Liver (tissue), 9 donors: Measurements from ENCODE around the gene FGF12. TPM values are rescaled to one million over a fixed set of nuclear protein-coding genes. Genes with fewer than 3 reads are reported as not detected.

ENCODE experiments used
- DNase-seq: peaks from one replicate; pipeline ENCODE4 v3.0.0-alpha.2; 2017; ENCODE audit warnings: low spot score
- H3K27ac ChIP-seq, 2 donors: one replicate each; pipeline ENCODE4 v1.7.0; 2013; ENCODE audit warnings: inconsistent platforms in 2 of 2, low read length in 2 of 2, control low read depth in 1 of 2, low read depth in 1 of 2, mild to moderate bottlenecking in 1 of 2
- H3K27me3 ChIP-seq, 4 donors: one replicate each; pipeline versions ENCODE4 v1.6.1 to v1.7.0; 2013; ENCODE audit warnings: low read length in 3 of 4, inconsistent platforms in 1 of 4, mild to moderate bottlenecking in 1 of 4, moderate library complexity in 1 of 4; ENCODE audit not compliant: control insufficient read depth in 4 of 4, insufficient read depth in 4 of 4
- H3K36me3 ChIP-seq, 4 donors: one replicate each; pipeline versions ENCODE4 v1.6.1 to v1.7.0; 2013; ENCODE audit warnings: low read length in 3 of 4, mild to moderate bottlenecking in 3 of 4, low read depth in 1 of 4, moderate library complexity in 1 of 4; ENCODE audit not compliant: control insufficient read depth in 4 of 4, insufficient read depth in 3 of 4
- H3K4me1 ChIP-seq, 4 donors: one replicate each; pipeline versions ENCODE4 v1.6.1 to v1.7.0; 2013; ENCODE audit warnings: low read length in 3 of 4, mild to moderate bottlenecking in 3 of 4, moderate library complexity in 1 of 4; ENCODE audit not compliant: control insufficient read depth in 4 of 4, insufficient read depth in 4 of 4
- H3K4me3 ChIP-seq, 3 donors: one replicate each; pipeline versions ENCODE4 v1.6.1 to v1.7.0; 2013; ENCODE audit warnings: low read length in 3 of 3, control low read depth in 1 of 3, low read depth in 1 of 3, mild to moderate bottlenecking in 1 of 3
- H3K9ac ChIP-seq, 2 donors: one replicate each; pipeline ENCODE4 v1.7.0; 2013; ENCODE audit warnings: low read length in 2 of 2, mild to moderate bottlenecking in 2 of 2, moderate library complexity in 2 of 2, control low read depth in 1 of 2, low read depth in 1 of 2
- H3K9me3 ChIP-seq, 4 donors: one replicate each; pipeline versions ENCODE4 v1.6.1 to v1.7.0; 2013; ENCODE audit warnings: low read length in 3 of 4; ENCODE audit not compliant: control insufficient read depth in 4 of 4
- CTCF ChIP-seq: fragments of 150-350 bp; IDR thresholded peaks from 2 replicates; pipeline ENCODE4 v1.5.1; 2017; ENCODE audit warnings: improper control_type of control experiment, low read depth, low read length; ENCODE audit not compliant: missing input control
- FOXA1 ChIP-seq: IDR thresholded peaks from 2 replicates; pipeline ENCODE4 v1.6.1; 2016; ENCODE audit warnings: antibody characterized with exemption
- FOXA2 ChIP-seq: IDR thresholded peaks from 2 replicates; pipeline ENCODE4 v1.6.1; 2016; ENCODE audit warnings: antibody characterized with exemption
- GABPA ChIP-seq, 2 donors: IDR thresholded peaks in 1 of 2; conservative IDR thresholded peaks in 1 of 2; 2 replicates each; pipeline ENCODE4 v1.6.1; 2016; ENCODE audit warnings: antibody characterized with exemption in 2 of 2, mild to moderate bottlenecking in 1 of 2, moderate library complexity in 1 of 2
- HNF4A ChIP-seq, 2 donors: conservative IDR thresholded peaks; 2 replicates each; pipeline ENCODE4 v1.6.1; 2016; ENCODE audit warnings: antibody characterized with exemption in 2 of 2, mild to moderate bottlenecking in 2 of 2
- HNF4G ChIP-seq: IDR thresholded peaks from 2 replicates; pipeline ENCODE4 v1.6.1; 2016; ENCODE audit warnings: antibody characterized with exemption
- JUND ChIP-seq, 2 donors: IDR thresholded peaks; 2 replicates each; pipeline ENCODE4 v1.6.1; 2016; ENCODE audit warnings: antibody characterized with exemption in 2 of 2
- NR2F2 ChIP-seq: IDR thresholded peaks from 2 replicates; pipeline ENCODE4 v1.6.1; 2016; ENCODE audit warnings: antibody characterized with exemption
- RXRA ChIP-seq, 2 donors: IDR thresholded peaks; 2 replicates each; pipeline ENCODE4 v1.6.1; 2017 to 2018; ENCODE audit warnings: antibody characterized with exemption in 2 of 2, mild to moderate bottlenecking in 1 of 2
- TAF1 ChIP-seq: conservative IDR thresholded peaks from 2 replicates; pipeline ENCODE4 v1.6.1; 2016; ENCODE audit warnings: antibody characterized with exemption, mild to moderate bottlenecking
- YY1 ChIP-seq: IDR thresholded peaks from 2 replicates; pipeline ENCODE4 v1.6.1; 2016; ENCODE audit warnings: antibody characterized with exemption, mild to moderate bottlenecking
- ZBTB33 ChIP-seq: IDR thresholded peaks from 2 replicates; pipeline ENCODE4 v1.6.1; 2016; ENCODE audit warnings: antibody characterized with exemption
- WGBS: extraction: QIAGEN DNeasy Blood & Tissue Kit; methylation state at CpG from one replicate; pipeline ENCODE4 v1.1.7; 2013; 5-methylcytosine and 5-hydroxymethylcytosine counted together
- polyA plus RNA-seq, 2 donors: library from polyadenylated mRNA; stranded (reverse) in 1 of 2; unstranded in 1 of 2; fragments of 200-250 nt in 1 of 2; fragments of >200 nt in 1 of 2; fragmentation: Nextera tagmentation in 1 of 2; extraction: Ambion mirVana in 1 of 2; gene quantifications; one replicate each; pipeline versions ENCODE4 v1.2.1 to v1.2.3, GENCODE V29; 2013 to 2015
- total RNA-seq, 2 donors: library from RNA; depleted of rRNA; stranded (reverse); fragments of >200 nt; gene quantifications; one replicate each; pipeline ENCODE4 v1.2.3, GENCODE V29; 2014
- TF ChIP-seq, protein P1 (sequence below): IDR thresholded peaks from 2 replicates; pipeline ENCODE4 v1.6.1; 2016; ENCODE audit warnings: antibody characterized with exemption
- TF ChIP-seq, protein P2 (sequence below): IDR thresholded peaks from 2 replicates; pipeline ENCODE4 v1.6.1; 2016; ENCODE audit warnings: antibody characterized with exemption, mild to moderate bottlenecking
- TF ChIP-seq, protein P3 (sequence below): IDR thresholded peaks from 2 replicates; pipeline ENCODE4 v1.6.1; 2016; ENCODE audit warnings: antibody characterized with exemption
- donor health status: healthy.
- donor health status: healthy.
- donor health status: healthy.
- donor health status: healthy.
- donor health status: healthy.

FGF12 gene
- total and polyA plus RNA-seq, 4 donors = 0.11 to 0.59 (median 0.19) TPM

DNA sequence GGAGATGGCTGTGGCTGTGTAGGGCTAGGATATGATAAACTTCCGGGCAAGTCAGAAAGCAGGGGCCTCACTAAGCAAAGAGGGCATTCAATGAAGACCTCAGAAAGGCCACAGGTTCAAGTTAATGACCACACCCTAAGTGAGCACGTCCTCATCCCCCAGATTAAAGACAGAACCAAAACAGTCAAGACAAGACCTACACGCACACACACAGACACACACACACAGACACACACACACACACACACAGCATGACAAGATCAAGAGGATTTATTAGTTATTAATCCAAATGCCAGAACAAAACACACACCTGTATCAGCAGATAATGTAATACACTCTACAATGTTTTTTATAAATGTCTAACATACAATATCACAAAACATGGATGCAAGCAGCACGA is 546.2 kb downstream of the FGF12 start (continued):
- no peak for TF ChIP-seq CTCF
- TF ChIP-seq YY1 = no peak

DNA sequence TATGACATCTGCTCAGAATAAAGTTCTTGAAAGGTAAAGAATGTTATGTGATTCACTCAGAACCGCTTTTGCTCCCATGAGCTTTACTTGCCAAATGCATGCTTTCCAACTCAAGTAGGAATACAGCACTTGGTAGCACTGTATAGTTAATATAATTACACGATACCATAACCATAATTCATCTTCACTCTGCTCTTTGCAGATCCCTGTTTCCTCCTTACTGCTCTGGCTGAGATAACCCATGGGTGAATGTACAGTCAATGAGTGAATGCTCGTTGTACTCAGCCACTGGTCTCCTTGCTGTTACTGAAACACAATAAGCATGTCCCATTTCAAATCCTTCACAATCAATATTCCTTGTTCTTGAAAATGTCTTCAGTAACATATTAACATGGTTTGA is 550.0 kb downstream of the FGF12 start:
- 85% methylated on average over 3 of the region's 3 CpGs for WGBS
- no peak overlapping the region for H3K4me3 ChIP-seq
- no peak for TF ChIP-seq TAF1
- TF ChIP-seq, protein P1, sequence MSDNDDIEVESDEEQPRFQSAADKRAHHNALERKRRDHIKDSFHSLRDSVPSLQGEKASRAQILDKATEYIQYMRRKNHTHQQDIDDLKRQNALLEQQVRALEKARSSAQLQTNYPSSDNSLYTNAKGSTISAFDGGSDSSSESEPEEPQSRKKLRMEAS = no peak
- no peak for TF ChIP-seq NR2F2
- no peak for TF ChIP-seq HNF4A (conservative IDR thresholded peaks at IDR 0.05)
- no peak for TF ChIP-seq FOXA1
- TF ChIP-seq FOXA2 = no peak
- no peak for TF ChIP-seq HNF4G
- TF ChIP-seq JUND (IDR thresholded peaks at IDR 0.05) = no peak
- no peak for TF ChIP-seq RXRA (IDR thresholded peaks at IDR 0.05)
- TF ChIP-seq GABPA (IDR thresholded peaks at IDR 0.05 in 1 of 2, conservative IDR thresholded peaks at IDR 0.05 in 1 of 2) = no peak
- no peak for TF ChIP-seq CTCF
- TF ChIP-seq, protein P2, sequence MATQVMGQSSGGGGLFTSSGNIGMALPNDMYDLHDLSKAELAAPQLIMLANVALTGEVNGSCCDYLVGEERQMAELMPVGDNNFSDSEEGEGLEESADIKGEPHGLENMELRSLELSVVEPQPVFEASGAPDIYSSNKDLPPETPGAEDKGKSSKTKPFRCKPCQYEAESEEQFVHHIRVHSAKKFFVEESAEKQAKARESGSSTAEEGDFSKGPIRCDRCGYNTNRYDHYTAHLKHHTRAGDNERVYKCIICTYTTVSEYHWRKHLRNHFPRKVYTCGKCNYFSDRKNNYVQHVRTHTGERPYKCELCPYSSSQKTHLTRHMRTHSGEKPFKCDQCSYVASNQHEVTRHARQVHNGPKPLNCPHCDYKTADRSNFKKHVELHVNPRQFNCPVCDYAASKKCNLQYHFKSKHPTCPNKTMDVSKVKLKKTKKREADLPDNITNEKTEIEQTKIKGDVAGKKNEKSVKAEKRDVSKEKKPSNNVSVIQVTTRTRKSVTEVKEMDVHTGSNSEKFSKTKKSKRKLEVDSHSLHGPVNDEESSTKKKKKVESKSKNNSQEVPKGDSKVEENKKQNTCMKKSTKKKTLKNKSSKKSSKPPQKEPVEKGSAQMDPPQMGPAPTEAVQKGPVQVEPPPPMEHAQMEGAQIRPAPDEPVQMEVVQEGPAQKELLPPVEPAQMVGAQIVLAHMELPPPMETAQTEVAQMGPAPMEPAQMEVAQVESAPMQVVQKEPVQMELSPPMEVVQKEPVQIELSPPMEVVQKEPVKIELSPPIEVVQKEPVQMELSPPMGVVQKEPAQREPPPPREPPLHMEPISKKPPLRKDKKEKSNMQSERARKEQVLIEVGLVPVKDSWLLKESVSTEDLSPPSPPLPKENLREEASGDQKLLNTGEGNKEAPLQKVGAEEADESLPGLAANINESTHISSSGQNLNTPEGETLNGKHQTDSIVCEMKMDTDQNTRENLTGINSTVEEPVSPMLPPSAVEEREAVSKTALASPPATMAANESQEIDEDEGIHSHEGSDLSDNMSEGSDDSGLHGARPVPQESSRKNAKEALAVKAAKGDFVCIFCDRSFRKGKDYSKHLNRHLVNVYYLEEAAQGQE = no peak
- no peak for TF ChIP-seq ZBTB33
- TF ChIP-seq, protein P3, sequence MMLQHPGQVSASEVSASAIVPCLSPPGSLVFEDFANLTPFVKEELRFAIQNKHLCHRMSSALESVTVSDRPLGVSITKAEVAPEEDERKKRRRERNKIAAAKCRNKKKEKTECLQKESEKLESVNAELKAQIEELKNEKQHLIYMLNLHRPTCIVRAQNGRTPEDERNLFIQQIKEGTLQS = no peak
- no peak for DNase-seq
- no peaks in the 10 kb centered on the region for H3K4me1 ChIP-seq
- no peaks in the 10 kb centered on the region for H3K9me3 ChIP-seq
- H3K27ac ChIP-seq = no peak overlapping the region
- no peak overlapping the region for H3K9ac ChIP-seq
- H3K36me3 ChIP-seq = no peaks in the 10 kb centered on the region
- no peaks in the 10 kb centered on the region for H3K27me3 ChIP-seq
